HL-60 (cell line): ENCODE data around the gene FIS1.
"Not testable (repeated sequence)": the region's sequence is repeated elsewhere in the genome, so short reads cannot be mapped to it uniquely, and the experiment has no call there.

Experiments used
- CTCF ChIP-seq: IDR thresholded peaks from one replicate; pipeline ENCODE4 v1.5.1; 2011; ENCODE audit warnings: low read length, control low read depth, inconsistent platforms; ENCODE audit not compliant: insufficient read depth
- GABPA ChIP-seq: IDR thresholded peaks from 2 replicates; pipeline ENCODE4 v1.6.1; 2012; ENCODE audit warnings: low read depth
- POLR2AphosphoS5 ChIP-seq: IDR thresholded peaks from 2 replicates; pipeline ENCODE4 v1.6.1; 2012; ENCODE audit warnings: low read depth
- SPI1 ChIP-seq: IDR thresholded peaks from 2 replicates; pipeline ENCODE4 v1.6.1; 2012; ENCODE audit warnings: low read depth, mild to moderate bottlenecking, borderline replicate concordance

- not testable (repeated sequence) for TF ChIP-seq POLR2AphosphoS5, CTCF, SPI1, GABPA
Measured at GRCh38 chr7:101290186-101291037, 45.5 kb upstream of the FIS1 start.
